Measurements from ENCODE around the gene SCAND1.

DNA sequence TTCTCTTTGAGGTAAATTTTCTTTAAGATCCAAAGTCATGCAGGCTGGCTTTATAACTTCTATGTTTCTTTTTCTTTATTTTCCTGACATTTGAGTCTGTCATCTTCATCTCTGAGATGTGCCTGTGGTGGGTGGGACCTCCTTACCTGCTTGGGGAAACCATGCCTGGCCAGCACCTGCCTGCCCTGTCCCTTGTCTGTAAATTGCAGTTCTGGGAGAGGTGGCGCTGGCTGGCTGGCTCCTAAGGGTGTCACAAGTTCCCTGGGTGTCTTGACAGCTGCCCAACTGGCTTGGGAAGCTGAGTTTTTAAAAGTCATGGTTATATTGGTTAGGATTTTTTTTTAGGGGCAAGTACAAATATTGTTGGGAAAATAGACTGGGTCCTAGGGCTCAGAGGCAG is 36.3 kb downstream of the SCAND1 start:
- TF ChIP-seq CTCF (IDR thresholded peaks at IDR 0.05), result no peak
- TF ChIP-seq BHLHE40 (IDR thresholded peaks at IDR 0.05; ENCODE audit: low read depth, low read length), result no peak
- no peak for TF ChIP-seq CHD2 (IDR thresholded peaks at IDR 0.05; ENCODE audit: low read length, partially characterized antibody)
- TF ChIP-seq, protein P1, sequence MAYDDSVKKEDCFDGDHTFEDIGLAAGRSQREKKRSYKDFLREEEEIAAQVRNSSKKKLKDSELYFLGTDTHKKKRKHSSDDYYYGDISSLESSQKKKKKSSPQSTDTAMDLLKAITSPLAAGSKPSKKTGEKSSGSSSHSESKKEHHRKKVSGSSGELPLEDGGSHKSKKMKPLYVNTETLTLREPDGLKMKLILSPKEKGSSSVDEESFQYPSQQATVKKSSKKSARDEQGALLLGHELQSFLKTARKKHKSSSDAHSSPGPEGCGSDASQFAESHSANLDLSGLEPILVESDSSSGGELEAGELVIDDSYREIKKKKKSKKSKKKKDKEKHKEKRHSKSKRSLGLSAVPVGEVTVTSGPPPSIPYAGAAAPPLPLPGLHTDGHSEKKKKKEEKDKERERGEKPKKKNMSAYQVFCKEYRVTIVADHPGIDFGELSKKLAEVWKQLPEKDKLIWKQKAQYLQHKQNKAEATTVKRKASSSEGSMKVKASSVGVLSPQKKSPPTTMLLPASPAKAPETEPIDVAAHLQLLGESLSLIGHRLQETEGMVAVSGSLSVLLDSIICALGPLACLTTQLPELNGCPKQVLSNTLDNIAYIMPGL (CRISPR knock-in tag; IDR thresholded peaks at IDR 0.05; ENCODE audit: borderline replicate concordance), result no peak
- no peak for TF ChIP-seq CEBPB (IDR thresholded peaks at IDR 0.05)
- no peak for TF ChIP-seq PBX3 (IDR thresholded peaks at IDR 0.05)
- TF ChIP-seq HES2 (IDR thresholded peaks at IDR 0.05), result no peak
- TF ChIP-seq RFX5 (IDR thresholded peaks at IDR 0.05), result no peak
- no peak for TF ChIP-seq POLR2A (IDR thresholded peaks at IDR 0.05; ENCODE audit: low read length)
- TF ChIP-seq RAD21 (conservative IDR thresholded peaks at IDR 0.05 in 1 of 2, IDR thresholded peaks at IDR 0.05 in 1 of 2), result no peak
- no peak for TF ChIP-seq CHD4 (IDR thresholded peaks at IDR 0.05; ENCODE audit: borderline replicate concordance)
- TF ChIP-seq SREBF2 (IDR thresholded peaks at IDR 0.05), result no peak
- TF ChIP-seq EP300 (IDR thresholded peaks at IDR 0.05), result no peak
